AG09309 (cell line): ENCODE results near the gene RABL2B.

Source experiments
- DNase-seq: peaks from one replicate; pipeline ENCODE4 v3.0.0-alpha.2; 2010; ENCODE audit warnings: low read depth
- H3K4me3 ChIP-seq: 2 replicates; pipeline ENCODE4 v1.5.1; 2011; ENCODE audit warnings: mild to moderate bottlenecking, low read depth, low read length, moderate library complexity; ENCODE audit not compliant: control insufficient read depth
- CTCF ChIP-seq: IDR thresholded peaks from 2 replicates; pipeline ENCODE4 v1.5.1; 2011; ENCODE audit warnings: mild to moderate bottlenecking, low read depth, low read length, inconsistent platforms; ENCODE audit not compliant: insufficient read depth, control insufficient read depth; ENCODE audit errors: missing control alignments

Gene RABL2B

GRCh38 chr22:50734986-50735738 is 48.3 kb downstream of the RABL2B start:
- H3K4me3 ChIP-seq: no peak overlapping the region
- TF ChIP-seq CTCF: no peak
- no peak for DNase-seq

GRCh38 chr22:50734343-50734771 is 49.1 kb downstream of the RABL2B start:
- no peak for DNase-seq
- TF ChIP-seq CTCF: no peak
- no peak overlapping the region for H3K4me3 ChIP-seq

GRCh38 chr22:50733521-50734342 is 49.7 kb downstream of the RABL2B start:
- TF ChIP-seq CTCF: no peak
- DNase-seq: peak; percentile 10
- H3K4me3 ChIP-seq: no peak overlapping the region; the same call in 1 of the 2 replicates

- no peak for TF ChIP-seq CTCF
- no peak for DNase-seq
- no peak overlapping the region for H3K4me3 ChIP-seq
These were observed 50.8 kb downstream of the RABL2B start for GRCh38 chr22:50732681-50733080.

- H3K4me3 ChIP-seq: no peak overlapping the region
- no peak for DNase-seq
These were observed 51.4 kb downstream of the RABL2B start for GRCh38 chr22:50731811-50732624.

More at GRCh38 chr22:50731811-50732624, 51.4 kb downstream of the RABL2B start:
- TF ChIP-seq CTCF: peak; percentile 93
